ENCODE measurements around the gene PHF20. TPM values are rescaled to one million over a fixed set of nuclear protein-coding genes. Genes with fewer than 3 reads are reported as not detected.
"Not testable (repeated sequence)": the region's sequence is repeated elsewhere in the genome, so short reads cannot be mapped to it uniquely, and the experiment has no call there.

The PHF20 gene
- total RNA-seq, 2 experiments from 2014 or later: 57.9 to 58.8 TPM

DNA sequence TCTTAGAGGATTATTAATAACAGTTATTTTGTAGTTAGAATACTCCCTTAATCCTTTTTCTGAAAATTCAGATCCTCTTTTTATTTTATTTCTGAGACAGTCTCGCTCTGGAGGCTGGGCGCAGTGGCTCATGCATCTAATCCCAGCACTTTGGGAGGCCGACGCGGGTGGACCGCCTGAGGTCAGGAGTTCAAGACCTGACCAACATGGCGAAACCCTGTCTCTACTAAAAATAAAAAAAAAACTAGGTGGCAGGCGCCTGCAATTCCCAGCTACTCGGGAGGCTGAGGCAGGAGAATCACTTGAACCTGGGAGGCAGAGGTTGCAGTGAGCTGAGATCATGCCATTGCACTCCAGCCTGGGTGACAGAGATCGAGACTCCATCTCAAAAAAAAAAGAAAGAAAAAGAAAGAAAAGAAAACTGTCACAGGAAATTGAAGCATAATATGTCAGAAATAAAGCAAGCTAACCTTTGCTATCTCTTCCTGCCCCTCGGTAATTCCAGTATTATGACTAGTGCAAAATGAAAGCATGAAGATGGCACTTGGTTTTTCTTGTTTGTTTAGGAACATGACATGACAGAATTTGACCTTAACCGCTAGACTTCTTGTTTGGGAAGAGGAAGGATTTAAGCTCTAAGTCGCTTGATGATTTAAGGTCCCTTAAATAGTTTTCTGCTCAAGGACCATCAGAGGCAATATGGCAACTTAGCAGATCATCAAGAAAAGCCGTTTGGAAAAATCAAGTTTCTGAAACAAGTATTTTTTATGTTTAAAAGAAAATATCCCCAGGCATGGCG is 27.9 kb upstream of the PHF20 start:
- intact Hi-C loops (cut with micrococcal nuclease): loop anchor here (2.0 to 5.0 kb wide), 2 partner anchors 25 to 127 kb away; partner anchors contain the start of gene SPAG4
- ATAC-seq: no peak
- ChIA-PET CTCF (interaction anchor here (0.6 to 2.2 kb wide), 9 partner anchors 11 to 331 kb away, joined by 3 to 20 read pairs (median 4); partner anchors contain the start of genes PHF20 and SCAND1), POLR2A (interaction anchor here (0.6 to 36.9 kb wide), 11 partner anchors 9 to 245 kb away, joined by 3 to 1214 read pairs (median 8); partner anchors contain the start of genes CPNE1, NFS1, PHF20 and RBM12)
- H3K4me1 Mint-ChIP-seq (ENCODE audit: low read depth): peaks cover 27% of the 10 kb centered on the region
- TF ChIP-seq CTCF (IDR thresholded peaks at IDR 0.05): no peak
- no peaks in the 10 kb centered on the region for H3K9me3 Mint-ChIP-seq
- H3K27ac Mint-ChIP-seq: peak overlapping the region; percentile 99
- peak; percentile 47 for DNase-seq
- H3K4me3 Mint-ChIP-seq: peak overlapping the region; percentile 92
- H3K36me3 Mint-ChIP-seq (ENCODE audit: low read depth): peaks cover 33% of the 10 kb centered on the region
- no peaks in the 10 kb centered on the region for H3K27me3 Mint-ChIP-seq

- peaks cover 24% of the 10 kb centered on the region for H3K4me1 Mint-ChIP-seq (ENCODE audit: low read depth)
- peaks cover 30% of the 10 kb centered on the region for H3K36me3 Mint-ChIP-seq (ENCODE audit: low read depth)
- ChIA-PET POLR2A (interaction anchor here (0.6 to 36.9 kb wide), 6 partner anchors 10 to 209 kb away, joined by 3 to 1214 read pairs (median 6); partner anchors contain the start of genes NFS1, PHF20 and ROMO1), CTCF (interaction anchor here (0.9 to 1.5 kb wide), 4 partner anchors 10 to 203 kb away, joined by 3 to 5 read pairs (median 4); no protein-coding TSS in a partner anchor)
- ATAC-seq, H3K27me3 Mint-ChIP-seq, DNase-seq, H3K9me3 Mint-ChIP-seq: not testable (repeated sequence)
- H3K27ac Mint-ChIP-seq: peak overlapping the region; percentile 99
- intact Hi-C loops (cut with micrococcal nuclease): loop anchor here (5.0 kb wide), 1 partner anchor 127 kb away; the partner anchor contains the start of gene SPAG4
- peak overlapping the region; percentile 92 for H3K4me3 Mint-ChIP-seq
These were observed 27.3 kb upstream of the PHF20 start for GRCh38 chr20:35744492-35744841.

DNA sequence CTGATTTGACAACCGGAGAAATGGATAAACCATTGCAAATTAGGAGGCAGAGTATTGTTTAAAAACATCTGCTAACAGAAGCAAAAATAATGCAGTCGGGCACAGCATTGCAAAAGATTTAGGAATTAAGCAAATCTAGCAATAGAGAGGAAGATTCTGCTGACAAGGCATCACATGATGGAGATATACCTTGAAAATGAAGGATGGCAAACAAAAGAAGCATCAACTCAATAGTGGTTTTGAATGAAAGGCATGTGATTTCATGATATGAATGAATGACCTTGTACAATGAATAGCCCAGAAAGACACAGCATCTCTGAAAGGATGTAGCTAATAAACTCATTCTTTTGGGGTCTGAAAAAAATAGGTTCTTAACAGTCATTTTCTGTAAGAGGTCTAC is 21.2 kb upstream of the PHF20 start:
- H3K4me3 Mint-ChIP-seq: no peak overlapping the region
- H3K27ac Mint-ChIP-seq: no peak overlapping the region
- intact Hi-C loops (cut with micrococcal nuclease): no loop called here
- no peak for ATAC-seq
- no peak for DNase-seq
- no peaks in the 10 kb centered on the region for H3K9me3 Mint-ChIP-seq
- CTCF ChIA-PET: no interaction called here
- POLR2A ChIA-PET: no interaction called here
- no peak for TF ChIP-seq CTCF (IDR thresholded peaks at IDR 0.05)
- no peaks in the 10 kb centered on the region for H3K4me1 Mint-ChIP-seq (ENCODE audit: low read depth)
- no peaks in the 10 kb centered on the region for H3K36me3 Mint-ChIP-seq (ENCODE audit: low read depth)
- H3K27me3 Mint-ChIP-seq: no peaks in the 10 kb centered on the region

- no peak overlapping the region for H3K27ac Mint-ChIP-seq
- no peaks in the 10 kb centered on the region for H3K27me3 Mint-ChIP-seq
- intact Hi-C loops (cut with micrococcal nuclease): no loop called here
- H3K9me3 Mint-ChIP-seq: no peaks in the 10 kb centered on the region
- no peaks in the 10 kb centered on the region for H3K36me3 Mint-ChIP-seq (ENCODE audit: low read depth)
- H3K4me1 Mint-ChIP-seq (ENCODE audit: low read depth): peaks cover 6% of the 10 kb centered on the region
- ChIA-PET POLR2A (interaction anchor here (1.0 to 1.9 kb wide), 2 partner anchors 14 to 15 kb away, joined by 6 to 7 read pairs; partner anchors contain the start of genes PHF20 and RBM39), CTCF (no interaction called here)
- no peak for ATAC-seq
- TF ChIP-seq CTCF (IDR thresholded peaks at IDR 0.05): no peak
- H3K4me3 Mint-ChIP-seq: no peak overlapping the region
- no peak for DNase-seq
These were observed 15.4 kb upstream of the PHF20 start for GRCh38 chr20:35756404-35756803.

GRCh38 chr20:35757098-35757705 is 14.6 kb upstream of the PHF20 start:
- H3K27me3 Mint-ChIP-seq: no peaks in the 10 kb centered on the region
- TF ChIP-seq CTCF (IDR thresholded peaks at IDR 0.05): no peak
- H3K4me3 Mint-ChIP-seq: no peak overlapping the region
- intact Hi-C loops (cut with micrococcal nuclease): no loop called here
- H3K4me1 Mint-ChIP-seq (ENCODE audit: low read depth): peaks cover 6% of the 10 kb centered on the region
- H3K27ac Mint-ChIP-seq: no peak overlapping the region
- no peaks in the 10 kb centered on the region for H3K9me3 Mint-ChIP-seq
- ATAC-seq (peak; percentile 64), DNase-seq (no peak)
- POLR2A ChIA-PET: no interaction called here
- CTCF ChIA-PET: no interaction called here
- H3K36me3 Mint-ChIP-seq (ENCODE audit: low read depth): no peaks in the 10 kb centered on the region

- intact Hi-C loops (cut with micrococcal nuclease); ATAC-seq; DNase-seq; CTCF ChIA-PET; H3K36me3 Mint-ChIP-seq (ENCODE audit: low read depth); H3K4me3 Mint-ChIP-seq; H3K27ac Mint-ChIP-seq; H3K9me3 Mint-ChIP-seq; H3K27me3 Mint-ChIP-seq: not testable (repeated sequence)
- peaks cover 11% of the 10 kb centered on the region for H3K4me1 Mint-ChIP-seq (ENCODE audit: low read depth)
- POLR2A ChIA-PET: interaction anchor here (16.3 kb wide), 1 partner anchor 24 kb away, joined by 339 read pairs; the partner anchor contains the start of gene RBM39
These were observed 10.3 kb upstream of the PHF20 start for GRCh38 chr20:35761548-35761947.
